HepG2 (cell line): Measurements from ENCODE around the gene MTUS2. TPM values are rescaled to one million over a fixed set of nuclear protein-coding genes. Genes with fewer than 3 reads are reported as not detected.
A peak's percentile ranks its signal among the peaks of the same experiment; 100 is the strongest.

Source experiments
- ATAC-seq: fragments of 200-7000 bp; cut with Tn5 transposase; 3 replicates; pipeline ENCODE4 v1.9.1; 2020; ENCODE audit warnings: mild to moderate bottlenecking, moderate library complexity
- BruUV-seq: library from RNA; stranded (reverse); fragments of 400-500 nt; replicated peaks from 2 replicates; lab custom pipeline; 2021; lab: Mats Ljungman, UMichigan
- CTCF ChIA-PET: fragments of 300-600 bp; formaldehyde crosslinking; extraction: SDS; loops from one replicate; lab custom pipeline; 2021; ENCODE audit warnings: low total read pairs, inconsistent platforms, low intra/inter-chr PET ratio; lab: Yijun Ruan, JAX
- POLR2A ChIA-PET: fragments of 350-600 bp; sonication (Branson Sonifier 250); formaldehyde crosslinking; loops from one replicate; lab custom pipeline; 2020; ENCODE audit warnings: antibody characterized with exemption, inconsistent platforms; lab: Yijun Ruan, JAX
- DNase-seq: peaks from one replicate; pipeline ENCODE4 v3.0.0-alpha.2; 2015; ENCODE audit warnings: low spot score
- FAIRE-seq: peaks from 3 replicates; lab custom pipeline; 2011; peaks lifted over from hg19 to GRCh38; lab: Jason Lieb, UNC
- H2AFZ ChIP-seq: one replicate; pipeline ENCODE4 v1.6.1; 2011; ENCODE audit warnings: low read length, inconsistent platforms
- H3K27ac ChIP-seq: fragments of 300-600 bp; 3 replicates; pipeline ENCODE4 v1.8.0; 2011; ENCODE audit warnings: mixed run types, mild to moderate bottlenecking, mixed read lengths, low read length, inconsistent platforms; ENCODE audit not compliant: insufficient read depth; ENCODE audit errors: extremely low read length
- H3K27me3 ChIP-seq, 2 experiments: fragments of 200-600 bp in 1 of 2; 2 replicates in 1 of 2; 3 replicates in 1 of 2; pipeline versions ENCODE4 v1.6.0 to v1.8.0; 2011; ENCODE audit warnings: low read length in 2 of 2, mild to moderate bottlenecking in 2 of 2, moderate library complexity in 2 of 2, inconsistent platforms in 1 of 2; ENCODE audit not compliant: insufficient read depth in 2 of 2, control insufficient read depth in 1 of 2
- H3K36me3 ChIP-seq, 2 experiments: fragments of 200-600 bp in 1 of 2; replicated peaks in 1 of 2; 2 replicates in 1 of 2; 3 replicates in 1 of 2; pipeline versions ENCODE4 v1.5.1 to v1.8.0; 2011; ENCODE audit warnings: low read length in 2 of 2, inconsistent platforms in 1 of 2; ENCODE audit not compliant: insufficient read depth in 2 of 2, control insufficient read depth in 1 of 2
- H3K4me1 ChIP-seq: 2 replicates; pipeline ENCODE4 v1.5.1; 2012; ENCODE audit warnings: low read length, inconsistent platforms; ENCODE audit not compliant: insufficient read depth
- H3K4me2 ChIP-seq: 2 replicates; pipeline ENCODE4 v1.6.0; 2011; ENCODE audit warnings: low read depth, low read length, inconsistent platforms
- H3K4me3 ChIP-seq, 3 experiments: fragments of 200-600 bp in 1 of 3; sonication (generic), shearing (Covaris generic) in 1 of 3; replicated peaks in 1 of 3; 2 replicates each; pipeline ENCODE4 v1.5.1; 2011 to 2016; ENCODE audit warnings: low read length in 3 of 3, inconsistent platforms in 2 of 3, low read depth in 2 of 3, mild to moderate bottlenecking in 2 of 3, control low read depth in 1 of 3, mixed read lengths in 1 of 3; ENCODE audit not compliant: insufficient read depth in 1 of 3
- H3K79me2 ChIP-seq: one replicate; pipeline ENCODE4 v1.6.1; 2011; ENCODE audit warnings: low read length, inconsistent platforms; ENCODE audit not compliant: insufficient read depth
- H3K9ac ChIP-seq: 2 replicates; pipeline ENCODE4 v1.6.0; 2011; ENCODE audit warnings: mild to moderate bottlenecking, low read depth, low read length, inconsistent platforms; ENCODE audit not compliant: insufficient read depth
- H3K9me3 ChIP-seq: 2 replicates; pipeline ENCODE4 v1.5.1; 2012; ENCODE audit warnings: mild to moderate bottlenecking, low read length
- H4K20me1 ChIP-seq: 2 replicates; pipeline ENCODE4 v1.6.0; 2011; ENCODE audit warnings: inconsistent platforms, mild to moderate bottlenecking, low read length, moderate library complexity; ENCODE audit not compliant: insufficient read depth
- ELF4 ChIP-seq: sonication (generic); formaldehyde crosslinking; IDR thresholded peaks from 2 replicates; pipeline ENCODE4 v1.5.0; 2020; ENCODE audit warnings: missing genetic modification reagents, mild to moderate bottlenecking, moderate library complexity, borderline replicate concordance
- FIP1L1 ChIP-seq: fragments of 200-400 bp; formaldehyde crosslinking; IDR thresholded peaks from 2 replicates; pipeline ENCODE4 v1.6.1; 2018; ENCODE audit warnings: low read depth, mild to moderate bottlenecking, low read length, moderate library complexity, borderline replicate concordance; ENCODE audit not compliant: insufficient read depth
- GABPA ChIP-seq, 2 experiments: IDR thresholded peaks; 2 replicates each; pipeline ENCODE4 v1.6.1; 2011 to 2016; ENCODE audit warnings: low read depth in 2 of 2, low read length in 1 of 2, missing biosample characterization in 1 of 2, missing genetic modification characterization in 1 of 2
- GFI1 ChIP-seq: sonication (generic); formaldehyde crosslinking; IDR thresholded peaks from 2 replicates; pipeline ENCODE4 v1.5.0; 2020; ENCODE audit warnings: missing genetic modification reagents, mild to moderate bottlenecking, borderline replicate concordance
- HNRNPH1 ChIP-seq: fragments of 200-400 bp; formaldehyde crosslinking; optimal IDR thresholded peaks from 2 replicates; pipeline ENCODE3; 2017; ENCODE audit warnings: mild to moderate bottlenecking, low read depth, low read length
- ZNF263 ChIP-seq: sonication (generic); formaldehyde crosslinking; IDR thresholded peaks from 2 replicates; pipeline ENCODE4 v1.4.0; 2020; ENCODE audit warnings: missing genetic modification reagents
- ZNF329 ChIP-seq: sonication (generic); formaldehyde crosslinking; IDR thresholded peaks from 2 replicates; pipeline ENCODE4 v1.9.0; 2021; ENCODE audit warnings: low read depth, mild to moderate bottlenecking, missing genetic modification reagents
- ZNF577 ChIP-seq: sonication (generic); formaldehyde crosslinking; IDR thresholded peaks from 2 replicates; pipeline ENCODE4 v1.4.0; 2020; ENCODE audit warnings: mild to moderate bottlenecking, low read depth, missing genetic modification reagents, borderline replicate concordance
- WGBS: methylation state at CpG from one replicate; pipeline ENCODE4 v1.1.6; 2017; ENCODE audit warnings: low lambda C conversion rate; 5-methylcytosine and 5-hydroxymethylcytosine counted together
- in situ Hi-C: cut with HindIII; loops from 2 replicates; pipeline ENCODE4 v1.10.0; 2017; ENCODE audit warnings: low pct_unique_long_range_greater_than_20kb; ENCODE audit not compliant: extremely low pct_ligation_motif_present
- intact Hi-C: fragments of 100-400 bp; cut with micrococcal nuclease; formaldehyde crosslinking; loops from one replicate; pipeline ENCODE4 v1.10.0; 2022; ENCODE audit not compliant: unreplicated experiment
- polyA plus RNA-seq, 8 experiments: library from polyadenylated mRNA; depleted of rRNA in 3 of 8; stranded (reverse) in 7 of 8; unstranded in 1 of 8; fragments of >200 nt; fragmentation: Illumina TruSeq in 4 of 8; extraction: Trizol in 4 of 8; gene quantifications; 2 replicates each; pipeline versions ENCODE4 v1.2.1 to v1.2.3, GENCODE V29; 2011 to 2016; ENCODE audit warnings: low read depth in 4 of 8, missing spikeins in 1 of 8, mixed read lengths in 1 of 8; ENCODE audit not compliant: insufficient read depth in 1 of 8
- total RNA-seq, 5 experiments: library from RNA; depleted of rRNA; stranded (reverse); fragments of >200 nt; fragmentation: Illumina TruSeq; extraction: Trizol; gene quantifications; 2 replicates each; pipeline ENCODE4 v1.2.3, GENCODE V29; 2016; ENCODE audit warnings: low read depth in 1 of 5
- TF ChIP-seq, protein P1 (sequence below), 2 experiments: fragments of 450-650 bp in 1 of 2; sonication (generic) in 1 of 2; formaldehyde crosslinking in 1 of 2; IDR thresholded peaks; 2 replicates each; pipeline versions ENCODE4 v1.6.1 to v1.8.0; 2016 to 2022; ENCODE audit warnings: antibody characterized with exemption in 1 of 2, mild to moderate bottlenecking in 1 of 2, missing genetic modification reagents in 1 of 2
- TF ChIP-seq, protein P2 (sequence below): sonication (generic); formaldehyde crosslinking; IDR thresholded peaks from 2 replicates; pipeline ENCODE4 v1.5.0; 2020; ENCODE audit warnings: missing genetic modification reagents
- TF ChIP-seq, protein P3 (sequence below): sonication (generic); formaldehyde crosslinking; IDR thresholded peaks from 2 replicates; pipeline ENCODE4 v1.8.1; 2023; ENCODE audit warnings: mild to moderate bottlenecking, missing genetic modification reagents

The MTUS2 gene
- total and polyA plus RNA-seq, 2 of the 13 experiments (the other 11 are each of a cell fraction or from before 2014, with no cell fraction given): not detected

DNA sequence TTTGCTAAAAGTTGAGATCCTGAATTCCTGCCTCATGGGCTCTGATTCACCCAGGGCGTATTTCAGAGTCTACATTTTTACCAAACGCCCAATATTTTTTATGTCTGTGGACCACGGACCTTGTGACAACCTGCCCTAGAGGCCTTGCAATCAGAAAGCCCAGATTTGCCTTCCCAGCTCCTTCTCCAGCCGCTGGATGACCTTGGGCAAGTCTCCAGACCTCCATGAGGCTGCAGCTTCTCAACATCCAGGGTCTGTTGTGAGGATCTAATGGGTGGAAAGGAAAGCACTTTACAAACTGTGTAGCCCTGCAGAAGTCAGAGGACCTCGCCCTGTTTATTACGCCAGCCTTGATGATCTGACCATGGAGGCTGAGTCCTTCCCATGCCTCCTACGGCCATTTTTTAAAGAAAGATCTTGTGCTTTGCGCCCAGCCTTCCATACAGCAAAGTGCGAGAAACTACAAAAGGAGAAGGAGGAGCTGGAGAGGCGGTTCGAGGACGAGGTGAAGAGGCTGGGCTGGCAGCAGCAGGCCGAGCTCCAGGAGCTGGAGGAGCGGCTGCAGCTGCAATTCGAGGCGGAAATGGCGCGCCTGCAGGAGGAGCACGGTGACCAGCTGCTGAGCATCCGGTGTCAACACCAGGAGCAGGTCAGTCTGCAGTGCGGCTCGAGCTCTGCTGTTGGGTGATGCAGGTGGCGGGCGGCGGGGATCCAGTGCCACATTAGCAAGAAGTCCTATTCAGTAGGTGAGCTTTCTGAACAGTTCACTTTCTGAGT is 659.8 kb downstream of the MTUS2 start:
- CTCF ChIA-PET: no interaction called here
- no TSS peak for BruUV-seq
- Histone ChIP-seq H2AFZ (no peak overlapping the region), H3K27me3 (peaks cover 2 to 51% of the 10 kb centered on the region in 2 experiments; a peak in 4 of 5 replicates), H3K4me3 (no peak overlapping the region), H3K9me3 (no peaks in the 10 kb centered on the region), H3K36me3 (no peaks in the 10 kb centered on the region), H3K27ac (no peak overlapping the region), H4K20me1 (no peaks in the 10 kb centered on the region; the same call in 1 of the 2 replicates), H3K79me2 (no peaks in the 10 kb centered on the region), H3K4me2 (no peak overlapping the region), H3K9ac (no peak overlapping the region), H3K4me1 (no peaks in the 10 kb centered on the region)
- intact Hi-C loops (no loop called here), in situ Hi-C loops (no loop called here)
- FAIRE-seq (no peak), DNase-seq (no peak), ATAC-seq (peak; percentile 43; the same call in 2 of the 3 replicates)
- POLR2A ChIA-PET: no interaction called here
- WGBS: 41% methylated on average over 16 of the region's 25 CpGs
- TF ChIP-seq ZNF329 (CRISPR knock-in tag): no peak
- TF ChIP-seq, protein P1, sequence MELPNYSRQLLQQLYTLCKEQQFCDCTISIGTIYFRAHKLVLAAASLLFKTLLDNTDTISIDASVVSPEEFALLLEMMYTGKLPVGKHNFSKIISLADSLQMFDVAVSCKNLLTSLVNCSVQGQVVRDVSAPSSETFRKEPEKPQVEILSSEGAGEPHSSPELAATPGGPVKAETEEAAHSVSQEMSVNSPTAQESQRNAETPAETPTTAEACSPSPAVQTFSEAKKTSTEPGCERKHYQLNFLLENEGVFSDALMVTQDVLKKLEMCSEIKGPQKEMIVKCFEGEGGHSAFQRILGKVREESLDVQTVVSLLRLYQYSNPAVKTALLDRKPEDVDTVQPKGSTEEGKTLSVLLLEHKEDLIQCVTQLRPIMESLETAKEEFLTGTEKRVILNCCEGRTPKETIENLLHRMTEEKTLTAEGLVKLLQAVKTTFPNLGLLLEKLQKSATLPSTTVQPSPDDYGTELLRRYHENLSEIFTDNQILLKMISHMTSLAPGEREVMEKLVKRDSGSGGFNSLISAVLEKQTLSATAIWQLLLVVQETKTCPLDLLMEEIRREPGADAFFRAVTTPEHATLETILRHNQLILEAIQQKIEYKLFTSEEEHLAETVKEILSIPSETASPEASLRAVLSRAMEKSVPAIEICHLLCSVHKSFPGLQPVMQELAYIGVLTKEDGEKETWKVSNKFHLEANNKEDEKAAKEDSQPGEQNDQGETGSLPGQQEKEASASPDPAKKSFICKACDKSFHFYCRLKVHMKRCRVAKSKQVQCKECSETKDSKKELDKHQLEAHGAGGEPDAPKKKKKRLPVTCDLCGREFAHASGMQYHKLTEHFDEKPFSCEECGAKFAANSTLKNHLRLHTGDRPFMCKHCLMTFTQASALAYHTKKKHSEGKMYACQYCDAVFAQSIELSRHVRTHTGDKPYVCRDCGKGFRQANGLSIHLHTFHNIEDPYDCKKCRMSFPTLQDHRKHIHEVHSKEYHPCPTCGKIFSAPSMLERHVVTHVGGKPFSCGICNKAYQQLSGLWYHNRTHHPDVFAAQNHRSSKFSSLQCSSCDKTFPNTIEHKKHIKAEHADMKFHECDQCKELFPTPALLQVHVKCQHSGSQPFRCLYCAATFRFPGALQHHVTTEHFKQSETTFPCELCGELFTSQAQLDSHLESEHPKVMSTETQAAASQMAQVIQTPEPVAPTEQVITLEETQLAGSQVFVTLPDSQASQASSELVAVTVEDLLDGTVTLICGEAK (IDR thresholded peaks at IDR 0.05): no peak
- TF ChIP-seq, protein P1 (CRISPR knock-in tag; IDR thresholded peaks at IDR 0.05): no peak
- TF ChIP-seq ELF4: no peak
- TF ChIP-seq HNRNPH1: no peak
- no peak for TF ChIP-seq GABPA (IDR thresholded peaks at IDR 0.05; ENCODE audit: low read depth, low read length)
- TF ChIP-seq GABPA (CRISPR knock-in tag; IDR thresholded peaks at IDR 0.05; ENCODE audit: low read depth): 0 out of 2 replicates have a peak, but pooled peaks have one; percentile 14
- TF ChIP-seq FIP1L1: no peak
- no peak for TF ChIP-seq ZNF577 (CRISPR knock-in tag)
- no peak for TF ChIP-seq GFI1 (CRISPR knock-in tag)
- TF ChIP-seq, protein P2, sequence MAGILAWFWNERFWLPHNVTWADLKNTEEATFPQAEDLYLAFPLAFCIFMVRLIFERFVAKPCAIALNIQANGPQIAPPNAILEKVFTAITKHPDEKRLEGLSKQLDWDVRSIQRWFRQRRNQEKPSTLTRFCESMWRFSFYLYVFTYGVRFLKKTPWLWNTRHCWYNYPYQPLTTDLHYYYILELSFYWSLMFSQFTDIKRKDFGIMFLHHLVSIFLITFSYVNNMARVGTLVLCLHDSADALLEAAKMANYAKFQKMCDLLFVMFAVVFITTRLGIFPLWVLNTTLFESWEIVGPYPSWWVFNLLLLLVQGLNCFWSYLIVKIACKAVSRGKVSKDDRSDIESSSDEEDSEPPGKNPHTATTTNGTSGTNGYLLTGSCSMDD (CRISPR knock-in tag): no peak
- TF ChIP-seq, protein P3, sequence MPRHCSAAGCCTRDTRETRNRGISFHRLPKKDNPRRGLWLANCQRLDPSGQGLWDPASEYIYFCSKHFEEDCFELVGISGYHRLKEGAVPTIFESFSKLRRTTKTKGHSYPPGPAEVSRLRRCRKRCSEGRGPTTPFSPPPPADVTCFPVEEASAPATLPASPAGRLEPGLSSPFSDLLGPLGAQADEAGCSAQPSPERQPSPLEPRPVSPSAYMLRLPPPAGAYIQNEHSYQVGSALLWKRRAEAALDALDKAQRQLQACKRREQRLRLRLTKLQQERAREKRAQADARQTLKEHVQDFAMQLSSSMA (CRISPR knock-in tag): no peak
- TF ChIP-seq ZNF263 (CRISPR knock-in tag): 0 out of 2 replicates have a peak, but pooled peaks have one; percentile 45
